ENCODE results near the gene HUNK. TPM values are rescaled to one million over a fixed set of nuclear protein-coding genes. Genes with fewer than 3 reads are reported as not detected.

HUNK gene
- total RNA-seq, 1 donor from 2014 or later, result 0.64 TPM

GRCh38 chr21:31877463-31877957, 4.7 kb downstream of the HUNK start:
- Histone ChIP-seq H3K36me3 (no peaks in the 10 kb centered on the region), H3K4me3 (no peak overlapping the region), H3K27ac (no peak overlapping the region), H3K9me3 (no peaks in the 10 kb centered on the region), H3K4me1 (peaks cover 13 to 22% of the 10 kb centered on the region in 2 donors), H3K27me3 (peaks cover 4% of the 10 kb centered on the region)
- no peak for TF ChIP-seq CTCF (IDR thresholded peaks at IDR 0.05)
- no peak for DNase-seq (ENCODE audit: low spot score in 2 of 2)
- intact Hi-C loops (cut with DNase I), result no loop called here

- no peak overlapping the region for H3K4me3 ChIP-seq
- DNase-seq (ENCODE audit: low spot score in 2 of 2), result no peak
- TF ChIP-seq CTCF (IDR thresholded peaks at IDR 0.05), result no peak
- no peak overlapping the region for H3K27ac ChIP-seq
- H3K9me3 ChIP-seq, result no peaks in the 10 kb centered on the region
- H3K27me3 ChIP-seq, result peaks cover 4% of the 10 kb centered on the region
- intact Hi-C loops (cut with DNase I), result no loop called here
- no peaks in the 10 kb centered on the region for H3K36me3 ChIP-seq
- peaks cover 7 to 14% of the 10 kb centered on the region in 2 donors for H3K4me1 ChIP-seq
Measured at GRCh38 chr21:31878831-31879230, 6.0 kb downstream of the HUNK start.

GRCh38 chr21:31879241-31879650, 6.4 kb downstream of the HUNK start:
- Histone ChIP-seq H3K4me3 (no peak overlapping the region), H3K4me1 (peaks cover 4 to 11% of the 10 kb centered on the region in 2 donors), H3K27me3 (no peaks in the 10 kb centered on the region), H3K36me3 (no peaks in the 10 kb centered on the region), H3K9me3 (no peaks in the 10 kb centered on the region), H3K27ac (no peak overlapping the region)
- intact Hi-C loops (cut with DNase I), result no loop called here
- no peak for TF ChIP-seq CTCF (IDR thresholded peaks at IDR 0.05)
- no peak for DNase-seq (ENCODE audit: low spot score in 2 of 2)

GRCh38 chr21:31879911-31880310, 7.1 kb downstream of the HUNK start:
- Histone ChIP-seq H3K9me3 (no peaks in the 10 kb centered on the region), H3K27me3 (no peaks in the 10 kb centered on the region), H3K4me1 (peaks cover 2 to 5% of the 10 kb centered on the region in 2 donors), H3K4me3 (no peak overlapping the region), H3K36me3 (no peaks in the 10 kb centered on the region), H3K27ac (no peak overlapping the region)
- no peak for TF ChIP-seq CTCF (IDR thresholded peaks at IDR 0.05)
- no peak for DNase-seq (ENCODE audit: low spot score in 2 of 2)
- intact Hi-C loops (cut with DNase I), result no loop called here

- no peaks in the 10 kb centered on the region for H3K9me3 ChIP-seq
- H3K27ac ChIP-seq, result no peak overlapping the region
- TF ChIP-seq CTCF (IDR thresholded peaks at IDR 0.05), result no peak
- H3K36me3 ChIP-seq, result no peaks in the 10 kb centered on the region
- H3K27me3 ChIP-seq, result no peaks in the 10 kb centered on the region
- no peak for DNase-seq (ENCODE audit: low spot score in 2 of 2)
- H3K4me3 ChIP-seq, result no peak overlapping the region
- no peaks in the 10 kb centered on the region for H3K4me1 ChIP-seq
- intact Hi-C loops (cut with DNase I), result no loop called here
Measured at GRCh38 chr21:31880816-31881215, 8.0 kb downstream of the HUNK start.

- Histone ChIP-seq H3K36me3 (no peaks in the 10 kb centered on the region), H3K4me1 (no peaks in the 10 kb centered on the region), H3K27ac (no peak overlapping the region), H3K9me3 (no peaks in the 10 kb centered on the region), H3K4me3 (no peak overlapping the region), H3K27me3 (no peaks in the 10 kb centered on the region)
- DNase-seq (ENCODE audit: low spot score in 2 of 2), result no peak
- intact Hi-C loops (cut with DNase I), result no loop called here
- no peak for TF ChIP-seq CTCF (IDR thresholded peaks at IDR 0.05)
Measured at GRCh38 chr21:31882711-31883110, 9.9 kb downstream of the HUNK start.
